SIG-M5 treated with dmso at 0.1 percent for 504 hours (cell line): Measurements from ENCODE around the gene TMPRSS4.

ENCODE experiments used
- DNase-seq: peaks from one replicate; lab custom pipeline; 2025; ENCODE audit not compliant: unreplicated experiment; lab: John Stamatoyannopoulos, UW

The TMPRSS4 gene

GRCh38 chr11:118074785-118075184 lies 2.1 kb upstream of the TMPRSS4 start:
- peak; percentile 30 for DNase-seq

DNA sequence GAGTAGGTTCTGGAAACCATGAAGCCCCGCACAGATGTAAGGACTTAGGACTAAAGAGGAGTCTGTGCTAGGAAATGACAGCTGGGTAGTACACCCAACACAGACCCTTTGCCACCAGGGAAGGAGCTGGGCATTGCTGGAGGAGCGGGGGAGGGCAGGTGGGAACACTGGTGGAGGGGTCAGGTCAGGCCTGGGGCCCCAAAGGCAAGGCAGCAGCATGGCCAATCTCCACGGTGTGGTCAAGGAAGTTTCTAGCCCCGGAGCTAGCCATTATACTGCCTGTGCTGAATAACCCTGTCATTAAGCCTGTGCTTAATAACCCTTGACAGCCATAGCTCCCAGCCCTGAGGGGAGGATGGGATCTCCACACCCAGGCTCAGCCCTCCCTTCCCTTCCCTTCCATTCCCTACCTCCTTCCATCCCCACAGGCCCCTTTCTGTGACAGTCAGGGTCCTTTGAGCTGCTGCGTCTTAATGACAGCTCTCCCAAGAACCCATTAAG lies 2.1 kb downstream of the TMPRSS4 start:
- DNase-seq, result no peak

DNA sequence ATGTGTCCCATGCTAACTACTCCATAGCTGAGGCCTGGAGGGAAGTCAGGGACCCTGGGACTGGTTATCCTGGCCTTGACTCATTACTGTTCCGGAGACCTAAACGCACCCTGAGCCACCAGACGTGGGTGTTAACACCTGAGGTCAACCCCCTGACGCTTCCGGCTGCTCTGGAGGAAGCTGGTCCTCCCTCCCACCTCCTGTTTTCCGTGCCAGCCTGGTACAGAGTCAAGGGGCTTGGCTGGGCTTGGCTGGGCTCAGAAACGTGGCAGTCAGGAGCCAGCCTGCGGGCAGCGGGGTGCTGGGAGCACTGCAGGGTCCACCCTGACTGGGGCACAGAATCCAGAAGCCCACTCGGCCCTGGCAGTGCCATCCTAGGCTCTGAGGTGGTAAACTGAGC lies 2.6 kb downstream of the TMPRSS4 start:
- no peak for DNase-seq

- DNase-seq, result no peak
Observed at GRCh38 chr11:118080296-118080695, 3.4 kb downstream of the TMPRSS4 start.

DNA sequence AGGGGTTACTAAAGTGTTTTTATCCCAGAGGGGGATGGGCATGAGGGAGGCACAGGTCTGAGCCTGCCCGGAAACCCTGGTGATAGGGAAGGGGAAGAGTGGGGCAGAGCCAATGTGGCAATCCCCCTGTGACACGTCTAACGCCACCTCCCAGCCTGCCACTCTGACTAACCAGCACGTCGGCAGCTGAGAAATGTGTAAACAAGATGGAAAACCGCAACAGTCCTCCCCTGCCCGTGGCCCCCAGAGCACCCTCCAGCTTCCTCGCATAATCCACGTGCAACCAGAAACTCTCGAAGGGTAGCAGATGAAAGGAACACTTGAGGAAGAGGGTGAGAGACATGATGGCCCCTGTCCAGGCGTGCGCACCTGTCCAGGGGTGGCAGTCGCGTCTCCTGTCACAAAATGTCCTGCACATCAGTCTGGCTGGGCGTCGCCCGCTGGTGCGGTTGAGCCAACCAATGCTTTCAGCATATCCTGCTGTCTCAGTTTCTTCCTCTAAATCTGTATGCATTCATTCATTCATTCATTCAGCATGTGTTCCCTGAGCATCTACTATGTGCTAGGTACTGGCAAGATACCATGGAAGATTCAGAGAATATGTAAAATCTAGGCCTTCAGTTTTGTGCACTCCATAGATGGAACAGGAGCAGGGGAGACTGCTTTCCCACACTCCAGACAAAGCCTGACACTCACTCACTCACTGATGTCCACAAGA lies 4.5 kb downstream of the TMPRSS4 start:
- DNase-seq, result peak; percentile 71

GRCh38 chr11:118082880-118083552 lies 6.1 kb downstream of the TMPRSS4 start:
- DNase-seq, result no peak

DNA sequence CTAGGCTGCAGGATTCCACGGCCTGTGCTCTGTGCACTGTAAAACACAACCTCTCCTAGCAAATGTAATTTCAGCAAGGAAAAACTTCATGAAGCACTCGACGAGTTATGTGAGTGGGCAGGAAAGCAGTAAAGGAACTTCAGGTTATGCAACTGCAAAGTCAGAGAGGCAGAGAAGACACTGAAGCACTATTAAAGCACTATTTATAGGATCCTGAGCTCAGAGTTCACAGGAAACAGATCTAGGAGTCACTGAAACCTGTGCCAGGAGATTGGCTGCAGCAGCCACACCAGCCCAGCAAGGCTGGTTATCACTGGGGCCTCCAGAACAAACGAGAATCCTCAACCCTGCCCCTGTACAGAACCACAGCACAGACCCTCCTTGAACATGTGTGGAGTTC lies 7.4 kb downstream of the TMPRSS4 start:
- DNase-seq, result peak; percentile 96

DNA sequence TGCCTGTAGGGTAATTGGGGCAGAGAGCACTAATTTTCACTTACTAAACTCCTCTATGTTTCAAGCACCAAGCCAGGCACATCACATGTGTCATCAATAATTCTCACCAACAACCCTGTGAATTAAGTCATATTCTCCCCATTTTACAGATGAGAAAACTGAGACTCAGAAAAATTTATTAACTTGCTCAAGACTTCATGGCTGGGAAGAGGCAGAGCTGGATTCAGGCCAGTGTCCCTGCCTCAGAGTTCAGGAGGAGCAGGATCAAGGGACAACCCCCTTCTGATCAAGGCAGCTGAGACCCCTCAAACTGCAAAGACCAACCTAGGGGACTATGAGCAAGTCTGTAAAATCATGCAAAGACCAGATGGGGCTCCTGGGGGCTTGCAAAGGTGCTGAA lies 7.8 kb downstream of the TMPRSS4 start:
- DNase-seq, result no peak

DNA sequence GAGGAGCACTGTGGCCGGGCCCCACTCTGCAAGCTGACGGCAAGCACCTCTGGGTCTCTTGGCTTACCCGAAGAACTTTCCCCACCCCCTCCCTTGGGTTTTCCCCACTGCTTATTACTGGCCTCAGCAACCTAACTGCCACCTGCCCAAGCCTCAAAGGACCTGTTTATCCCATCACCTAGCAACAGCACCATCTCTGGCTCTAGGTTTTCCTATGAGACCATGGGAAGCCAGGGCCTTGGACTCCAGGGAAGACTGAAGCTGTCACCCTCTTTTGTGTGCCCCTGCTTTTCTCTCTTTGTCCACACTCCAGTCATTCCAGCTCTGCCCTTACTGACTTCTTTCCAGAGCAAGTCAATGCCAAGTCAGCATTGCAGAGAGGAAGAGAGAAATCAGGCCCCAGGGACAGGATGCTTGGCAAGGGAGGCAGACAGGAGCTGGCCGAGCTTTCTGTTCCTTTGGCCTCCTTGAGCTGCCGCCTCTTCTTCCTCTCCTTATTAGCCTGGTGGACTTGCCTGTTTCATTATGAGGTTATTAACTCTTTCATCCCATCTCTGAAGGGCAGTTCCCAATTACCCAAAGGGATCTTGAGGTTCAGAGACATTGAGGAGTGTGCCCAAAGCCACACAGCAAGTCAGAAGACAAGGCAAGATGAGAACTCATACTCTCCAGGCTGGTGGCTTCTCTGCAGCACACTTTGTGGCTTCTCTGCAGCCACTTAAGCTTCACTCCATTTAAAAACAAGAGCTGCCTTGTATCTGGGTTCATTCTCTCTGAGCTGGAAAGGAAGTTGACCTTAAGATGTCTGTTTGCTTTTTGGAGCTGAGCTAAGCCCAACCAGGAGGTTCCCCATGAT lies 10.3 kb downstream of the TMPRSS4 start, which contains the start of gene SMIM35:
SMIM35 (minus strand) TSS at position 51 of the 856 bp plus-strand sequence. CDS start 206 bp downstream, outside the sequence.
- no peak for DNase-seq

DNA sequence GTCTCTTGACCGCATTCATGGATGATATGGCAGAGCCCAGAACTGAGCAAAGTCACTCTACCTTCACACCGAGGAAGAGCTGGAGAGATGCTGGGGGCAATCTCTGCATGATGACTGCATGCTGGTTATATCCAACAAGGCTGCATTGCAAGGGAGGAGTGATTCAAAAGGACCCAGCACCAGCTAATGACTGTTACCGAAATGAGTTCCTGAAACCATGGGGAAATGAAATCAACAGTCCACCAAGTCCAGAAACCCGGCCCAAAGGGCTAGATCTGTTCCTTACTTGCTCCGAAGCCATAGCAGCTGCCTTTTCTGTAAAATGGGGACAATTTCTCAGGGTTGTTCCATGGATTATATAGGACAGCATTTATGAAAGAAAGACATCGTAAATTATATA lies 11.1 kb downstream of the TMPRSS4 start:
- DNase-seq, result no peak

DNA sequence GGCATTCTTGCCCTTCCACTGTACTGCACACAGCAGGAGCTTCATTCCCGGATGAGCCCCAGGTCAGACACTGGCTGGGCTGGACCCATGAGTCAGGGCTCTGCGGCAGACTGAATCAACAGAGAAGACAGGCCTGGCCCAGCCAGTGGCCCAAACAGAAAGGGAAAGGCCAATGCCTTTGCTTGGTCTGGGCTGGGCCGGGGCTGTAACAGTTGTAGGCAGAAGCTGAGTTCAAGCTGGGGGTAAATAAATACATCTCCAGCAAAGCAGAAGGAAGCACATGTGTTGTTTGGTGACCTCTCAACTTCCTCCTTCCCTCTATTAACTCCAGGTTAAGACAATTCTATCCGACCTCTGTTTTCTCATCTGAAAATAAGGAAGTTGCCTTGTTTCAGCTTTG lies 11.7 kb downstream of the TMPRSS4 start:
- peak; percentile 93 for DNase-seq

DNA sequence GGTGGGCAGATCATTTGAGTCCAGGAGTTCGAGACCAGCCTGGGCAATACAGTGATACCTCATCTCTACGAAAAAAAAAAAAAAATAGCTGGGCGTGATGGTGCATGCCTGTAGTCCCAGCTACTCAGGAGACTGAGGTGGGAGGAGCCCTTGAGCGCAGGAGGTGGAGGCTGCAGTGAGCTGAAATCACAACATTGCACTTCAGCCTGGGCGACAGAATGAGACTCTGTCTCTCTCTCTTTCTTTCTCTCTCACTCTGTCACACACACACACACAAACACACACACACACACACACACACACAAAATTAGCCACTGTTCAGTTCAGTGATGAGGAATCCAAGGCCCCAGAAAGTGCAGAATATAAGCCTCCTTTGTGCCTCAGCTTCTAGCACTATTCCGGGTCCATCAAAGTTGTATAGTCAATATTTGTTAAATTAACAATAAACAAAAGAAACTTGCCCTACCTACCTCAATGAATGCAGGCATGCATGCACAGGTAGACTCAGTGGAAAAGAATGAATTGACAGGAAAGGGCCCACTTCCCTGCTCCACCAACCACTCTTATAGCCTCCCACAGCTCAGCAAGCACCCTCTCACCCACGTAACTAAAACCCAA lies 13.8 kb downstream of the TMPRSS4 start:
- DNase-seq, result no peak

GRCh38 chr11:118091690-118092089 lies 14.8 kb downstream of the TMPRSS4 start:
- no peak for DNase-seq

DNA sequence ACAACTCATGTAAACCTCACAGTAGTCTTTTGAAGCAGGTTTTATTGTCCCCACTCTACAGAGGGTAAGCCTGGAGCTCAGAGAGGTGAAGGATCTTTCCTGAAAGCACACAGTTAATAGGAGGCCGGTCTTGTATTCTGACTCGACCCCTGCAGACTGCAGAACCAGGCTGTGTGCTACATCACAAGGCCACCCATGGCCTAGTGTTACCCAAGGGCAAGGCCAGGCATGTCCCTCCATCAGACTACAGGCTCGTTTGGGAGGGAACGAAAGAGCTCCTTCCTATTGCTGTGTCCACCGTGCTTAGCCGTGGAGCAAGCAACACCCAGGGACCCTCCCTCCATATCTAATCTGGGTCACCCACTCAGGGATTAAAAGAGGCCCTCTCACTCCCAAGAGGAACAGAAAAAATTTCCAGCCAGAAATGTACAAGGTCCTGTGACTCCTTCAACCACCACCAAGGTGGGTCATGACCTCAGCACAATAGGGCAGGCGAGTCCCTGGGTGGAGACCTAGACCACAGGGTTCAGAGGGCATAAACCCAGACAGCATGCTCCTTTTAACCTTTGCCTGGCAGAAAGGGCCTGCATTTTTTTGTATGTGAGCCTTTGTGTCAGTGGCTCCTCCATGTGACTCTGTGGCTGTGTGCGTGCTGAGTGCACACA lies 16.2 kb downstream of the TMPRSS4 start:
- DNase-seq, result no peak

- DNase-seq, result no peak
Observed at GRCh38 chr11:118095493-118095892, 18.6 kb downstream of the TMPRSS4 start.

- no peak for DNase-seq
Observed at GRCh38 chr11:118095967-118096367, 19.1 kb downstream of the TMPRSS4 start.

- DNase-seq, result no peak
Observed at GRCh38 chr11:118098996-118099837, 22.3 kb downstream of the TMPRSS4 start.

DNA sequence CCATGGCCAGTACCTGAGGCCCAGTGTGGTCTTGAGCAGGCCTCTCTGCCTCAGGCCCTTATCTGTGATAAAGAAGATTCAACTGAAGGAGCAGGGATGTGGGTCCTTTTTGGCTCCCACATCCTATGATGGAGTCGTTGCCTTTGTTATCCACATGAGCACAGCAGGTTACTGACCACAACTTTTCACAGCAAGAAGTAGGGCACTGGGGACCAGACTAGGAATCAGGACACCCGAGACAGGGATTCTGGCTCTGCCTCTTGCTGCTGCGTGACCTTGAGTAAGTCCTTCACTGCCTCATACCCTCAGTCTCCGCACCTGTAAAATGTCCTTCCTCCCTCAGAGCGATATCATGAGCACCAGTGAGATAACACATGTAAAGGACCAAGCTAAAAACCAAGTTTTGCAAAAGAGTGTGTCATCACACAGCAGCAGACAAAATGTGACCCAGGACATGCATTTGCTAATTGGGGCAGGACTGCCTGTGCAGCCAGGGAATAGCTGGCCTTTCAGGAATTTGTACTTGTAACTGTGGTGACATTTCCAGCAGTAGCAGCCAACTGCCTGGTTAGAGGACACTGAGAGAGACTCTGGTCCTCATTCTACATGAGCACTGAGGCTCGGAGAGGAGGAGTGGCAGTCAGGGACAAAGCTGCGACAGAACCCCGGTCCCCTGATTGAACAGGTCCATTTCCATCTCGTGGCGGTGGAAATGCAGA lies 23.1 kb downstream of the TMPRSS4 start:
- no peak for DNase-seq

DNA sequence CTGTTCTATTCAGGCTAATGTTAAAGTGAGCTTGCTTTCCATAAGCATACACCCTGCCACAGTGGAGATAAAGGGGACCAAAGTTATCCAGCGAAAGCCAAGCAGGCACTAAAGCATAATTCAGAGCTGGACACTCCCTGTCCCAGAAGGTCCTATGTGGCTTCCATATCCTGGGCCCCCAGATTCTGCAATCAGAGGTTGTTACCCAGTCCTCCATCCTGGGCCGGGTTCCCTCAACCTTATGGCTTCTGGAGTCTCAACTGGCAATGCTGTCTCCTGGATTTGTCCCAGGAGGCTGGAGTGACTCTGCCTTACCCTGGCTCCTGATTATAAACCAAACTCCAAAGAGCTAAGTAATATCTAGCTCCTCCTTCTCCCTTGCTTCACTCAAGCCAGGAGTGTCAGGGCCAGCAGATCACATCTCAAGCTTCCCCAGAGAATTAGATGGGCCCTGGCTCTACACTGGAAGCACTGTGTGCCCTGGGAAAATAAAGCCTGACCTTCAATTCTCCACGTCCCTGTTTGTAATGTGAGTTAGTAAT lies 23.9 kb downstream of the TMPRSS4 start:
- DNase-seq, result no peak
